Measurements from ENCODE around the gene VAV2. TPM values are rescaled to one million over a fixed set of nuclear protein-coding genes. Genes with fewer than 3 reads are reported as not detected.

Gene VAV2
- total RNA-seq, 1 donor from 2014 or later = 61.9 TPM

DNA sequence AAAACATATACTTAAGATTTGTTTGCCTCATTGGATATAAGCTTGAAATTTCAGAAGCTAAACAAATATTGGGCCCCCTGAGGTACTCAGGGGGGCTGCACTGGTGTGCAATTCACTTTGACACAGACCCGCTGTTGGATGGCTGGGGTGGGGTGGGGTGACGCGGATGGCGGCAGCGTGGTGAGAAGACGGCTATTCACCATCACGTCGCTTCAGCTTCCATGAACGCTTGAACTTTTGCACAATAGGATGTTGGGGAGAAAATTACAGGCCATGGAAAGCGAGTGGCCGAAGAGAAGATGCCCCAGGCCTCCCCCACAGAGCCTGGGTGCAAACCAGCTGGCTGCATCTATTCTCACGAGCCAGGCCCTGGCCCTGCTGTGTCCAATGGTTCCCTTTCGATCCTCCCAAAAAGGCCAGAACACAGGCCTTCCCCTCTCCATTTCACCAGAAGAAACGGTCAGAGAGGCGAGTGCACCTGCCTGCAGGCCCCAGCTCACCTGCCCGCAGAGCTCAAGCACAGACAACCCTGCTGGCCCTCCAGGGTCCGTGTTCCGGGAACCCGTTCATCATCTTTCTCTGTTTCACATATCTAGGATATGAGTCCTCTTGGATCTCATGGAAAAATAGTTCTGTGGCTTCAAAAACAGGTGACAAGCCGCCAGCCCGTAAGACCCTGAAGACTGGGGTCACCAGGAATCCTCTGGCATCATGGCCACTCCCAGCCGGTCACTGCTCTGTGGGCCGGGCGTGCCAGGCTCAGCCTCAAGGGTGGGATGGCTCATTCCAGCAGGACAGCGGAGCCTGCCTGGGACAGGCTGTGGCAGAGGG is 207.2 kb downstream of the VAV2 start:
- Mint-ChIP-seq H3K27me3 (ENCODE audit: low read depth) (no peaks in the 10 kb centered on the region), H3K4me3 (no peak overlapping the region), H3K9me3 (no peaks in the 10 kb centered on the region), H3K4me1 (peaks cover 16% of the 10 kb centered on the region), H3K36me3 (peaks cover 16% of the 10 kb centered on the region), H3K27ac (no peak overlapping the region)
- TF ChIP-seq, protein P1, sequence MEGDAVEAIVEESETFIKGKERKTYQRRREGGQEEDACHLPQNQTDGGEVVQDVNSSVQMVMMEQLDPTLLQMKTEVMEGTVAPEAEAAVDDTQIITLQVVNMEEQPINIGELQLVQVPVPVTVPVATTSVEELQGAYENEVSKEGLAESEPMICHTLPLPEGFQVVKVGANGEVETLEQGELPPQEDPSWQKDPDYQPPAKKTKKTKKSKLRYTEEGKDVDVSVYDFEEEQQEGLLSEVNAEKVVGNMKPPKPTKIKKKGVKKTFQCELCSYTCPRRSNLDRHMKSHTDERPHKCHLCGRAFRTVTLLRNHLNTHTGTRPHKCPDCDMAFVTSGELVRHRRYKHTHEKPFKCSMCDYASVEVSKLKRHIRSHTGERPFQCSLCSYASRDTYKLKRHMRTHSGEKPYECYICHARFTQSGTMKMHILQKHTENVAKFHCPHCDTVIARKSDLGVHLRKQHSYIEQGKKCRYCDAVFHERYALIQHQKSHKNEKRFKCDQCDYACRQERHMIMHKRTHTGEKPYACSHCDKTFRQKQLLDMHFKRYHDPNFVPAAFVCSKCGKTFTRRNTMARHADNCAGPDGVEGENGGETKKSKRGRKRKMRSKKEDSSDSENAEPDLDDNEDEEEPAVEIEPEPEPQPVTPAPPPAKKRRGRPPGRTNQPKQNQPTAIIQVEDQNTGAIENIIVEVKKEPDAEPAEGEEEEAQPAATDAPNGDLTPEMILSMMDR (IDR thresholded peaks at IDR 0.05; ENCODE audit: unreplicated experiment) = no peak
- DNase-seq (ENCODE audit: low spot score in 2 of 2, unreplicated experiment in 2 of 2) = no peak

DNA sequence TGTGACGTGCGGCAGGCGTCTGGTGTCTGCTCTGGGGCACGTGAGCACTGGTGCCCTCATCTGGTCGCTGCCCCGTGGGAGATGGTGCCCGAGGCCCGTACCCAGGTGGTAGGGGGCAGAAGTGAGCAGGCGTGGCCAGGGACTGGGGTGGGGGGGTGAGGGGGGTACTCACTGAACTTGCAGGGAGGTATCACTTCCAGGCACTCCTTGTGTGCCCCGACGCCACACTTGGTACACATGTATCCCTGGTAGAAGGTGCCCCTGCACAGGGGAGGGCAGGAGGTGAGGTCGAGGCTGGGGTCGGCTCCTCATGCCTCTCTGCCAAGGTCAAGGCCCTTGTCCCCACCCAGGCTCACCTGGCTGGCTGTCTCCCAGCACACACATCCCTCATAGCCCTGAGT is 208.8 kb downstream of the VAV2 start:
- TF ChIP-seq, protein P1 (IDR thresholded peaks at IDR 0.05; ENCODE audit: unreplicated experiment) = no peak
- peaks cover 11% of the 10 kb centered on the region for H3K36me3 Mint-ChIP-seq
- no peaks in the 10 kb centered on the region for H3K9me3 Mint-ChIP-seq
- peaks cover 16% of the 10 kb centered on the region for H3K4me1 Mint-ChIP-seq
- no peaks in the 10 kb centered on the region for H3K27me3 Mint-ChIP-seq (ENCODE audit: low read depth)
- no peak for DNase-seq (ENCODE audit: low spot score in 2 of 2, unreplicated experiment in 2 of 2)
- no peak overlapping the region for H3K27ac Mint-ChIP-seq
- H3K4me3 Mint-ChIP-seq = no peak overlapping the region

DNA sequence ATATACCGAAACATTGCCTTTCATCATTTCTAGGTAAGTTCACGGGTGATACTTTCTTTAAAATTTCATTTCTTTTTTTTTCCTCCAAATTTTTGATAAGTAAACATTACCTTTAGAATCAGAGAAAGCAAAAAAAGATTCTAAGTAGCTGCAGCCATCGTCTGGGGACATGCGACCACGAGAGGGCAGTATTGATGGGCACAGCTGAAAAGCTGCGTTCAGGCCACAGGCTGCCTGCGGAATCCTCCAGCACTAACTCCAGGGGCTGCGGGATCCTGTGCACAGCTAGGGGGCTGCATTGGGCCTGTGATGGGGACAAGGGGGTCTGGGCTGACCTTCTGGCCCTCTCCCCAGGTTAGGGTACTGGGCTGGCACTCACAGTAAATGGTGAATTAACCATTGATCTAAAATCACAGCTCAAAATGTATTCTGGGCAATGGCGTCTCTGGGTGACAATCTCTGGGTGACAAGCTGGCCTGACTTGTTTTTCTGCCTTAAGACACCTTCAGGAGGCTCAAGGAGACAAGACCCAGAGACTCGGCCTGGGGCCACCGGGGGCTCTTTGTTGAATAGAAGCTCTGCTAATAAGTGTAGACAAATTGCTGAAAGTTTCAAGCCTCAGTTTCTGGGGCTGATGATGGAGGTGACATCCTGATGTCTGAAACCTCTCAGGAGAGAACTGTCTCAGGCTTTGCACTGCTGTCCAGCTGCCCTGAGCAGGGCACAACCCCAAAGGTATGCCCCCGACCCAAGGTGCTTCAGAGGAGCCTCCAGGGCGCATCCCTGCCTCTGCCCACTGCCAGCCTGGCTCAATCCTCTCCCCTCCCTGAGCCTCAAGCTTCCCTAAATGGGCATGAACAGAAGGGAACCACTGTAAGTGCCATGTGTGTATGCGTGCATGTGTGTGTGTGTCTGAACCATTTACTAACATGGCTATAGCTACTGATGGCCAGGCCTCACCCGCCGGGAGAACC is 209.7 kb downstream of the VAV2 start:
- peak; percentile 71 to 84 for DNase-seq (ENCODE audit: low spot score in 2 of 2, unreplicated experiment in 2 of 2)
- peaks cover 16% of the 10 kb centered on the region for H3K4me1 Mint-ChIP-seq
- H3K27ac Mint-ChIP-seq = peak overlapping the region; percentile 64
- no peak overlapping the region for H3K4me3 Mint-ChIP-seq
- TF ChIP-seq, protein P1 (IDR thresholded peaks at IDR 0.05; ENCODE audit: unreplicated experiment) = peak; percentile 81
- H3K27me3 Mint-ChIP-seq (ENCODE audit: low read depth) = no peaks in the 10 kb centered on the region
- H3K36me3 Mint-ChIP-seq = peaks cover 11% of the 10 kb centered on the region
- no peaks in the 10 kb centered on the region for H3K9me3 Mint-ChIP-seq

DNA sequence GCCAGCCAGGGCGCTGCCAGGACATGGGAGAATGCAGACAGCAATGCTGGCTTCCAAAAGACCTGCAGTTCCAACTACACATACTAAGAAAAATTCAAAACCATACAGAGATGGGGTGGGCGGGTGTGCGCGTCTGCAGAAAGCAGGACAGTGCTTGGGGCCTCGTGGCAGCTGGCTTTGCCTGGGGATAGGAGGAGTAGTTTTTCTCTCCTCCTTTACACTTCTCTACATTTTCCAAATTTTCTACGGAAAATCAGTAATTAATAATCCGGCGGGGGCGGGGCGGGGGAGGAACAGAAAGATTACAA is 210.3 kb downstream of the VAV2 start:
- Mint-ChIP-seq H3K36me3 (peaks cover 11% of the 10 kb centered on the region), H3K4me3 (no peak overlapping the region), H3K4me1 (peaks cover 16% of the 10 kb centered on the region), H3K27ac (no peak overlapping the region), H3K27me3 (ENCODE audit: low read depth) (no peaks in the 10 kb centered on the region), H3K9me3 (no peaks in the 10 kb centered on the region)
- DNase-seq (ENCODE audit: low spot score in 2 of 2, unreplicated experiment in 2 of 2) = no peak
- TF ChIP-seq, protein P1 (IDR thresholded peaks at IDR 0.05; ENCODE audit: unreplicated experiment) = no peak

DNA sequence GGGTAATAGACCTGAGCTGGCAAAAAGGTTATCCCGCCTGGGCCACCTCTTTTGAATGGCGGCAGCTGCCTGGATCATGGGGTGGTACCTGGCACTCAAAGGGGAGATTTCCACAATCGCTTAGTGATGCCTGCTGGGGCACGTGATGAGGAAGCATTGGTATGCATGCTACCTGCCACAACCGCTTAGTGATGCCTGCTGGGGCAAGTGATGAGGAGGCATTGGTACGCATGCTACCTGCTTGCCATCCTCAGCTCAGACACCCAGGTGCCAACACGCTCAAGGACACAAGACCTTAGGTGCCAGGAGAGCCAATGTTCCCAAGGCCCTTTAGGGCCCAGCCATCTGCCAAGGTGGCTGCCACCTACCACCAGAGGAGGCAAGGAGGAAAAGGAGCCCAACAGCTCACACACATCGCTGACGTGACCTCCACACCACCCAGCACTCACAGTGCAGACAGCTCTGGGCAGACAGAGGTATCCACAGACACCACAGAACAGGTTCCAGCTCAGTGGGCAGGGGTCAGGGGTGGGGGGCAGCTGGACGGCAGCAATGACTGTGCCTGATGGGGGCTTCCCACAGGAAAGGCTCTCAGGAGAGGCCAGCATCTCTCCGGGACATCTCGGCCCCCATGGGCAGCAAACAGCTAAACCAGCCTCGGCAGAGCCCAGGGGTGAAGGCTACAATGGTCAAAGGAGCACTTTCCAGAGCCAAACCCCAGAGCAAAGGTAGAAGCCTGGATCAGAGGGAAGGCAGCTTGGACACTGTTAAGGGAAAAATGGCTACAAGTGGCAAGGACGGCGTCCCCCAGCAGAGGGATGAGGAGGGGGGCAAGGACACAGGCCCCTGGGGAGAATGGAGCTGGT is 210.9 kb downstream of the VAV2 start:
- Mint-ChIP-seq H3K4me1 (peaks cover 16% of the 10 kb centered on the region), H3K27me3 (ENCODE audit: low read depth) (no peaks in the 10 kb centered on the region), H3K36me3 (peaks cover 9% of the 10 kb centered on the region), H3K9me3 (no peaks in the 10 kb centered on the region), H3K4me3 (no peak overlapping the region), H3K27ac (no peak overlapping the region)
- DNase-seq (ENCODE audit: low spot score in 2 of 2, unreplicated experiment in 2 of 2) = no peak
- TF ChIP-seq, protein P1 (IDR thresholded peaks at IDR 0.05; ENCODE audit: unreplicated experiment) = no peak

All from mesothelial cell of epicardium (in vitro differentiated cells).